H1 (cell line): ENCODE results near the gene INPP5A. TPM values are rescaled to one million over a fixed set of nuclear protein-coding genes. Genes with fewer than 3 reads are reported as not detected.

Source experiments
- HDAC2 ChIP-seq, 2 experiments: fragments of 300-600 bp in 1 of 2; sonication (generic) in 1 of 2; IDR thresholded peaks; 2 replicates each; pipeline ENCODE4 v1.6.1; 2011 to 2012; ENCODE audit warnings: low read depth in 2 of 2, low read length in 2 of 2, mild to moderate bottlenecking in 2 of 2, moderate library complexity in 2 of 2, borderline replicate concordance in 1 of 2, inconsistent platforms in 1 of 2
- KDM5A ChIP-seq: fragments of 200-600 bp; IDR thresholded peaks from 2 replicates; pipeline ENCODE4 v1.7.1; 2012; ENCODE audit warnings: mild to moderate bottlenecking, low read length, inconsistent platforms, mixed read lengths
- NRF1 ChIP-seq: IDR thresholded peaks from 2 replicates; pipeline ENCODE4 v1.6.1; 2011; ENCODE audit warnings: mild to moderate bottlenecking, low read depth, low read length, improper control_type of control experiment
- SUZ12 ChIP-seq: fragments of 200-600 bp; sonication (generic); IDR thresholded peaks from 2 replicates; pipeline ENCODE4 v1.6.1; 2012; ENCODE audit warnings: mild to moderate bottlenecking, inconsistent platforms, low read length, moderate library complexity, mixed read lengths
- TAF1 ChIP-seq: IDR thresholded peaks from 2 replicates; pipeline ENCODE4 v1.6.1; 2011; ENCODE audit warnings: mild to moderate bottlenecking, low read depth, low read length
- polyA plus RNA-seq, 7 experiments: library from polyadenylated mRNA; depleted of rRNA in 3 of 7; stranded (reverse) in 5 of 7; unstranded in 2 of 7; fragments of >200 nt in 5 of 7; fragments of 200-250 nt in 2 of 7; gene quantifications; 1 replicate in 5 of 7; 2 replicates in 1 of 7; 4 replicates in 1 of 7; pipeline versions ENCODE4 v1.2.1 to v1.2.3, GENCODE V29; 2011 to 2013; ENCODE audit warnings: missing spikeins in 2 of 7, mixed read lengths in 2 of 7
- total RNA-seq: library from RNA; stranded (reverse); fragmentation: NEBNext Ultra II Directional; extraction: Animal tissue kit (Norgen Biotek cat#: 25700); gene quantifications from 2 replicates; pipeline ENCODE4 v1.2.1, GENCODE V29; 2021
- TF ChIP-seq, protein P1 (sequence below), 3 experiments: IDR thresholded peaks; 1 replicate in 2 of 3; 2 replicates in 1 of 3; pipeline versions ENCODE4 v1.5.1 to v1.6.1; 2011; ENCODE audit warnings: low read length in 3 of 3, mild to moderate bottlenecking in 3 of 3, inconsistent platforms in 2 of 3, low read depth in 1 of 3, moderate library complexity in 1 of 3; ENCODE audit not compliant: insufficient read depth in 1 of 3; ENCODE audit errors: control extremely low read depth in 1 of 3

The INPP5A gene
- total and polyA plus RNA-seq, 2 of the 8 experiments (the other 6 are each of a cell fraction or from before 2014, with no cell fraction given) = 19.7 to 27.5 TPM

DNA sequence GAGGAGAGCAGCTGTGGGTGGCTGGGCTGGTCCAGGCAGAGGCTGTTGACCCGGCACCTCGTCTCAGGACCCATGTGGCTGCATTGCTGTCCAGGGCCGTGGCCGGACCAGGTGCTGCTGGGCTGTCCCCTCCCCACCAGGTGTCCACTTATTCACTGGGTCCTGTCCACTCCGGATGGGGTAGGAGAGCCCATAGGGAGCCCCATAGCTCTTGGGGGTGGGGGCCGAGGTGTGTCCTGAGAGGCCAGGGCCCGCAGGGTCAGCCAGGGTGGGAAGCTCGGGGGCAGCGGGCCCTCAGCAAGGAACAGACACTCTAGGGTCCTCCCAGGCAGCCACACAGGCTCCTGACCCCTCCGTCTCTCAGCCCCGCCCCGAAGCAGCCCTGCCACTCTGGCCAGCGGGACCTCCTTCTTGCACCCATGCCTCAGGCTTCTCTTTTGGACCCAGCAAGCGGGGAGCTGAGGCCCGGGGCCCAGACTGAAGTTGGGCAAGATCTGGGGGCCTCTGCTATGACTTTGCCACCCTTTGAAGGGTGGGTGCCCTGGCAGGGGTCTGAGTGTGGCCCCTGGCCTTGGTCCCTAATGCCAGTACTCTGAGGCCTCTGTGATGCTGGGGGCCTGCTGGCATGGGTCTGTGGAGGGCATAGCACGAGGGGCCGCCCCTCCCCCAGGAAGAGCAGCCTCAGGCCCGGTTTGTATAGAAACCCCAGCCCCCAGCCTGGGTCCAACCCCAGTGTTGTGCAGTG is 162.0 kb downstream of the INPP5A start (continued):
- TF ChIP-seq, protein P1, sequence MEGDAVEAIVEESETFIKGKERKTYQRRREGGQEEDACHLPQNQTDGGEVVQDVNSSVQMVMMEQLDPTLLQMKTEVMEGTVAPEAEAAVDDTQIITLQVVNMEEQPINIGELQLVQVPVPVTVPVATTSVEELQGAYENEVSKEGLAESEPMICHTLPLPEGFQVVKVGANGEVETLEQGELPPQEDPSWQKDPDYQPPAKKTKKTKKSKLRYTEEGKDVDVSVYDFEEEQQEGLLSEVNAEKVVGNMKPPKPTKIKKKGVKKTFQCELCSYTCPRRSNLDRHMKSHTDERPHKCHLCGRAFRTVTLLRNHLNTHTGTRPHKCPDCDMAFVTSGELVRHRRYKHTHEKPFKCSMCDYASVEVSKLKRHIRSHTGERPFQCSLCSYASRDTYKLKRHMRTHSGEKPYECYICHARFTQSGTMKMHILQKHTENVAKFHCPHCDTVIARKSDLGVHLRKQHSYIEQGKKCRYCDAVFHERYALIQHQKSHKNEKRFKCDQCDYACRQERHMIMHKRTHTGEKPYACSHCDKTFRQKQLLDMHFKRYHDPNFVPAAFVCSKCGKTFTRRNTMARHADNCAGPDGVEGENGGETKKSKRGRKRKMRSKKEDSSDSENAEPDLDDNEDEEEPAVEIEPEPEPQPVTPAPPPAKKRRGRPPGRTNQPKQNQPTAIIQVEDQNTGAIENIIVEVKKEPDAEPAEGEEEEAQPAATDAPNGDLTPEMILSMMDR (IDR thresholded peaks at IDR 0.05; ENCODE audit: control extremely low read depth in 1 of 3, insufficient read depth in 1 of 3, low read depth in 1 of 3, low read length in 3 of 3) = no peak
- no peak for TF ChIP-seq TAF1
- no peak for TF ChIP-seq SUZ12
- no peak for TF ChIP-seq HDAC2 (IDR thresholded peaks at IDR 0.05; ENCODE audit: borderline replicate concordance in 1 of 2, low read depth in 2 of 2, low read length in 2 of 2)
- TF ChIP-seq NRF1 = no peak
- TF ChIP-seq KDM5A = no peak
- TF ChIP-seq, all 59 proteins: peak for 0
